Measurements from ENCODE around the gene EDN2.

Gene EDN2

GRCh38 chr1:41461790-41462679 lies 22.4 kb downstream of the EDN2 start:
- no peak for DNase-seq

GRCh38 chr1:41456847-41457540 lies 27.5 kb downstream of the EDN2 start:
- no peak for DNase-seq

GRCh38 chr1:41455479-41456332 lies 28.8 kb downstream of the EDN2 start:
- no peak for DNase-seq

- no peak for DNase-seq
Measured at GRCh38 chr1:41454406-41454805, 30.1 kb downstream of the EDN2 start.

GRCh38 chr1:41452704-41453290 lies 31.7 kb downstream of the EDN2 start:
- DNase-seq, result no peak

- no peak for DNase-seq
Measured at GRCh38 chr1:41450747-41451285, 33.7 kb downstream of the EDN2 start.

GRCh38 chr1:41449326-41449921 lies 35.1 kb downstream of the EDN2 start:
- DNase-seq, result no peak

- DNase-seq, result no peak
Measured at GRCh38 chr1:41448821-41449220, 35.7 kb downstream of the EDN2 start.

GRCh38 chr1:41447995-41448770 lies 36.3 kb downstream of the EDN2 start:
- DNase-seq, result no peak

GRCh38 chr1:41446851-41447610 lies 37.5 kb downstream of the EDN2 start:
- no peak for DNase-seq

GRCh38 chr1:41444785-41445184 lies 39.7 kb downstream of the EDN2 start:
- no peak for DNase-seq

- no peak for DNase-seq
Measured at GRCh38 chr1:41444246-41444645, 40.2 kb downstream of the EDN2 start.

- DNase-seq, result no peak
Measured at GRCh38 chr1:41442697-41443251, 41.7 kb downstream of the EDN2 start.

GRCh38 chr1:41440321-41441085 lies 44.0 kb downstream of the EDN2 start:
- DNase-seq, result no peak

GRCh38 chr1:41439234-41439633 lies 45.2 kb downstream of the EDN2 start:
- no peak for DNase-seq

- DNase-seq, result no peak
Measured at GRCh38 chr1:41438711-41439110, 45.8 kb downstream of the EDN2 start.

- no peak for DNase-seq
Measured at GRCh38 chr1:41437011-41437355, 47.5 kb downstream of the EDN2 start.

GRCh38 chr1:41436281-41437010 lies 48.0 kb downstream of the EDN2 start:
- no peak for DNase-seq
